ENCODE results near the gene ARG2.

DNA sequence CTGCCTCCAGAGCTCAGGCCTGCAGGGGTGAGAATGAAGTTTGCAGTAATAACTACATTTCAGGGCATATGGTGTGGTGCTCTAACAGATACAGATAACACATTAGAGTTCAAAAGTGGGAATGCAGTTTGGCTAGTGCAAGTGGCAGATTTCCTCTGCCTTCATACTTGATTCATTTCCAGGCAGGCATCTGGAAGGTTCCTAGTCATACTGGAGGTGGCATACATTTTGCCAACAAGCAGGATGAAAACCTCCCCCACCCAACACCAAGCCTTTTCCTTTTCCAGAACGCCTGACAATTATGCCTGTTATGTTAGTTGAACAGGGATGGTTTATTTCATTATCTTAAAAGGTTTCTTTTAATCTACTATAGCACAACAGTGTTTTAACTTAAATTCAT is 30.4 kb downstream of the ARG2 start:
- TF ChIP-seq, protein P1, sequence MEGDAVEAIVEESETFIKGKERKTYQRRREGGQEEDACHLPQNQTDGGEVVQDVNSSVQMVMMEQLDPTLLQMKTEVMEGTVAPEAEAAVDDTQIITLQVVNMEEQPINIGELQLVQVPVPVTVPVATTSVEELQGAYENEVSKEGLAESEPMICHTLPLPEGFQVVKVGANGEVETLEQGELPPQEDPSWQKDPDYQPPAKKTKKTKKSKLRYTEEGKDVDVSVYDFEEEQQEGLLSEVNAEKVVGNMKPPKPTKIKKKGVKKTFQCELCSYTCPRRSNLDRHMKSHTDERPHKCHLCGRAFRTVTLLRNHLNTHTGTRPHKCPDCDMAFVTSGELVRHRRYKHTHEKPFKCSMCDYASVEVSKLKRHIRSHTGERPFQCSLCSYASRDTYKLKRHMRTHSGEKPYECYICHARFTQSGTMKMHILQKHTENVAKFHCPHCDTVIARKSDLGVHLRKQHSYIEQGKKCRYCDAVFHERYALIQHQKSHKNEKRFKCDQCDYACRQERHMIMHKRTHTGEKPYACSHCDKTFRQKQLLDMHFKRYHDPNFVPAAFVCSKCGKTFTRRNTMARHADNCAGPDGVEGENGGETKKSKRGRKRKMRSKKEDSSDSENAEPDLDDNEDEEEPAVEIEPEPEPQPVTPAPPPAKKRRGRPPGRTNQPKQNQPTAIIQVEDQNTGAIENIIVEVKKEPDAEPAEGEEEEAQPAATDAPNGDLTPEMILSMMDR (conservative IDR thresholded peaks at IDR 0.05 in 1 of 2, IDR thresholded peaks at IDR 0.05 in 1 of 2; ENCODE audit: low read depth in 1 of 2, low read length in 2 of 2), result no peak
- no peak for TF ChIP-seq EZH2 (IDR thresholded peaks at IDR 0.05; ENCODE audit: low read length, missing control alignments)

All from fibroblast of lung (primary cell).